ENCODE data around the gene DHDDS.
A peak's percentile ranks its signal among the peaks of the same experiment; 100 is the strongest.

DHDDS gene

GRCh38 chr1:26418865-26419349 lies 13.2 kb upstream of the DHDDS start:
- DNase-seq (ENCODE audit: low read depth), result no peak

GRCh38 chr1:26419494-26419893 lies 12.6 kb upstream of the DHDDS start:
- no peak for DNase-seq (ENCODE audit: low read depth)

- DNase-seq (ENCODE audit: low read depth), result no peak
Observed at GRCh38 chr1:26429721-26430120, 2.4 kb upstream of the DHDDS start.

- DNase-seq (ENCODE audit: low read depth), result no peak
Observed at GRCh38 chr1:26432793-26433192, 672 bp downstream of the DHDDS start.

GRCh38 chr1:26434161-26434752 lies 2.1 kb downstream of the DHDDS start:
- no peak for DNase-seq (ENCODE audit: low read depth)

- DNase-seq (ENCODE audit: low read depth), result no peak
Observed at GRCh38 chr1:26438041-26438440, 5.9 kb downstream of the DHDDS start.

GRCh38 chr1:26440259-26440658 lies 8.1 kb downstream of the DHDDS start:
- DNase-seq (ENCODE audit: low read depth), result no peak

GRCh38 chr1:26449868-26450267 lies 17.7 kb downstream of the DHDDS start:
- DNase-seq (ENCODE audit: low read depth), result no peak

- DNase-seq (ENCODE audit: low read depth), result no peak
Observed at GRCh38 chr1:26450908-26451307, 18.8 kb downstream of the DHDDS start.

- DNase-seq (ENCODE audit: low read depth), result no peak
Observed at GRCh38 chr1:26452459-26453183, 20.5 kb downstream of the DHDDS start.

GRCh38 chr1:26459148-26459547 lies 27.0 kb downstream of the DHDDS start:
- no peak for DNase-seq (ENCODE audit: low read depth)

GRCh38 chr1:26459573-26460031 lies 27.5 kb downstream of the DHDDS start:
- DNase-seq (ENCODE audit: low read depth), result no peak

- no peak for DNase-seq (ENCODE audit: low read depth)
Observed at GRCh38 chr1:26468911-26469310, 36.8 kb downstream of the DHDDS start.

GRCh38 chr1:26469558-26469957 lies 37.4 kb downstream of the DHDDS start:
- DNase-seq (ENCODE audit: low read depth), result no peak

- DNase-seq (ENCODE audit: low read depth), result no peak
Observed at GRCh38 chr1:26470878-26471497, 38.9 kb downstream of the DHDDS start.

GRCh38 chr1:26471498-26472319 lies 39.6 kb downstream of the DHDDS start:
- DNase-seq (ENCODE audit: low read depth), result peak; percentile 26

GRCh38 chr1:26472320-26472900 lies 40.3 kb downstream of the DHDDS start, which contains the start of gene HMGN2:
HMGN2 (plus strand) TSS chr1:26472440; CDS start chr1:26472613, 173 bp downstream.
- no peak for DNase-seq (ENCODE audit: low read depth)

- DNase-seq (ENCODE audit: low read depth), result peak; percentile 53
Observed at GRCh38 chr1:26472901-26473845, 41.1 kb downstream of the DHDDS start.

- DNase-seq (ENCODE audit: low read depth), result no peak
Observed at GRCh38 chr1:26474818-26475217, 42.7 kb downstream of the DHDDS start.

- no peak for DNase-seq (ENCODE audit: low read depth)
Observed at GRCh38 chr1:26475989-26476388, 43.9 kb downstream of the DHDDS start.

- DNase-seq (ENCODE audit: low read depth), result no peak
Observed at GRCh38 chr1:26476958-26477357, 44.8 kb downstream of the DHDDS start.

Data from GM04503 (cell line).